ENCODE measurements around the gene STAT3. TPM values are rescaled to one million over a fixed set of nuclear protein-coding genes. Genes with fewer than 3 reads are reported as not detected.

STAT3 gene
- total and polyA plus RNA-seq, 2 donors (not counting 1 experiment from before 2014, with no cell fraction given) = 50.1 to 140 TPM

DNA sequence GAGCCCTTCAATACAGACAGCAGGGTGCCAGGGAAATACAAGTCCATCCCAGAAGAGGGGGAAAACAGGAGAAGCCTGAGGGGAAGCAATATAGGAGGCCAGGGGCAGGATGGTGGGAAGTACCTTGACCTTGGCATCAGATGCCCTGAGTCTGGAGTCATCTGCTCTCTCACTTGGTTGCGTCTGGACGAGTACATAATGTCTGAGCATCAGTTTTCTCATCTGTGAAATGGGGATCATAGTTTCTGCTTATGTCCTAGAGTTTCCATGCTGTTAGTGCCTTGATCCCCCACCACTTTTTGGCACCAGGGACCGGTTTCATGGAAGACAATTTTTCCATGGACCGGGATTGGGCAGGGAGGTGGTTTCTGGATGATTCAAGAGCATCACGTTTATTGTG, 97.7 kb downstream of the STAT3 start:
- ChIA-PET CTCF (interaction anchor here (1.0 to 2.8 kb wide), 5 partner anchors 19 to 116 kb away, joined by 3 to 16 read pairs (median 6); no protein-coding TSS in a partner anchor), POLR2A (interaction anchor here (2.0 kb wide), 1 partner anchor 98 kb away, joined by 8 read pairs; the partner anchor contains the start of gene STAT3)
- H3K4me2 ChIP-seq (replicated peaks; ENCODE audit: low read depth, low read length, poor library complexity, severe bottlenecking) = no peak overlapping the region
- H3K27ac Mint-ChIP-seq = peak overlapping the region; percentile 88
- H3K9ac ChIP-seq (ENCODE audit: low read length) = no peak overlapping the region
- peaks cover 0 to 27% of the 10 kb centered on the region in 2 experiments for H3K36me3 ChIP-seq (replicated peaks in 1 of 2; ENCODE audit: control extremely low read depth in 1 of 2, control insufficient read depth in 1 of 2, extremely low read depth in 1 of 2, insufficient read depth in 2 of 2, low read length in 1 of 2)
- H3K9me3 Mint-ChIP-seq (ENCODE audit: insufficient read depth) = no peaks in the 10 kb centered on the region
- peaks cover 40% of the 10 kb centered on the region for H3K4me1 Mint-ChIP-seq
- intact Hi-C loops (cut with micrococcal nuclease) = no loop called here
- DNase-seq (no peak), ATAC-seq (ENCODE audit: low read depth) (no peak)
- WGBS (ENCODE audit: insufficient coverage) = 93% methylated on average over 2 of the region's 5 CpGs
- H3K27me3 ChIP-seq (replicated peaks in 1 of 4; ENCODE audit: control extremely low read depth in 1 of 4, control insufficient read depth in 3 of 4, insufficient read depth in 4 of 4, low read length in 3 of 4) = no peaks in the 10 kb centered on the region
- no peak overlapping the region for H2AFZ ChIP-seq (ENCODE audit: insufficient read depth, low read depth, low read length, poor library complexity, severe bottlenecking)
- H3K9me3 ChIP-seq (ENCODE audit: control extremely low read depth in 1 of 3, control insufficient read depth in 2 of 3, insufficient read depth in 1 of 3, low read length in 2 of 3) = no peaks in the 10 kb centered on the region
- no peak overlapping the region for H3K4me3 ChIP-seq (ENCODE audit: control extremely low read depth in 1 of 5, extremely low read depth in 1 of 5, insufficient read depth in 1 of 5, low read depth in 2 of 5, low read length in 4 of 5)
- peaks cover 11% of the 10 kb centered on the region for H3K79me2 ChIP-seq (ENCODE audit: control insufficient read depth, insufficient read depth, low read length)
- peak overlapping the region; percentile 97 for H3K4me3 Mint-ChIP-seq
- H3K27me3 Mint-ChIP-seq = no peaks in the 10 kb centered on the region
- TF ChIP-seq, protein P1, sequence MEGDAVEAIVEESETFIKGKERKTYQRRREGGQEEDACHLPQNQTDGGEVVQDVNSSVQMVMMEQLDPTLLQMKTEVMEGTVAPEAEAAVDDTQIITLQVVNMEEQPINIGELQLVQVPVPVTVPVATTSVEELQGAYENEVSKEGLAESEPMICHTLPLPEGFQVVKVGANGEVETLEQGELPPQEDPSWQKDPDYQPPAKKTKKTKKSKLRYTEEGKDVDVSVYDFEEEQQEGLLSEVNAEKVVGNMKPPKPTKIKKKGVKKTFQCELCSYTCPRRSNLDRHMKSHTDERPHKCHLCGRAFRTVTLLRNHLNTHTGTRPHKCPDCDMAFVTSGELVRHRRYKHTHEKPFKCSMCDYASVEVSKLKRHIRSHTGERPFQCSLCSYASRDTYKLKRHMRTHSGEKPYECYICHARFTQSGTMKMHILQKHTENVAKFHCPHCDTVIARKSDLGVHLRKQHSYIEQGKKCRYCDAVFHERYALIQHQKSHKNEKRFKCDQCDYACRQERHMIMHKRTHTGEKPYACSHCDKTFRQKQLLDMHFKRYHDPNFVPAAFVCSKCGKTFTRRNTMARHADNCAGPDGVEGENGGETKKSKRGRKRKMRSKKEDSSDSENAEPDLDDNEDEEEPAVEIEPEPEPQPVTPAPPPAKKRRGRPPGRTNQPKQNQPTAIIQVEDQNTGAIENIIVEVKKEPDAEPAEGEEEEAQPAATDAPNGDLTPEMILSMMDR (IDR thresholded peaks at IDR 0.05) = no peak
- no peak for TF ChIP-seq EZH2 (IDR thresholded peaks at IDR 0.05; ENCODE audit: borderline replicate concordance, insufficient read depth, low read depth, low read length, poor library complexity, severe bottlenecking)
- peaks cover 24 to 36% of the 10 kb centered on the region in 2 donors for H3K4me1 ChIP-seq (ENCODE audit: control insufficient read depth in 2 of 2, insufficient read depth in 2 of 2, low read length in 2 of 2)
- peak overlapping the region in 1 of 2 donors; percentile 37 for H3K27ac ChIP-seq (ENCODE audit: low read length in 2 of 2)
- H4K20me1 ChIP-seq (ENCODE audit: control insufficient read depth, insufficient read depth, low read length, poor library complexity, severe bottlenecking) = no peaks in the 10 kb centered on the region

GRCh38 chr17:42289611-42290181, 98.5 kb downstream of the STAT3 start:
- Histone ChIP-seq H3K79me2 (ENCODE audit: control insufficient read depth, insufficient read depth, low read length) (peaks cover 11% of the 10 kb centered on the region), H3K9me3 (ENCODE audit: control extremely low read depth in 1 of 3, control insufficient read depth in 2 of 3, insufficient read depth in 1 of 3, low read length in 2 of 3) (no peaks in the 10 kb centered on the region), H3K27me3 (replicated peaks in 1 of 4; ENCODE audit: control extremely low read depth in 1 of 4, control insufficient read depth in 3 of 4, insufficient read depth in 4 of 4, low read length in 3 of 4) (no peaks in the 10 kb centered on the region), H3K36me3 (replicated peaks in 1 of 2; ENCODE audit: control extremely low read depth in 1 of 2, control insufficient read depth in 1 of 2, extremely low read depth in 1 of 2, insufficient read depth in 2 of 2, low read length in 1 of 2) (peaks cover 0 to 19% of the 10 kb centered on the region in 2 experiments), H3K4me3 (ENCODE audit: control extremely low read depth in 1 of 5, extremely low read depth in 1 of 5, insufficient read depth in 1 of 5, low read depth in 2 of 5, low read length in 4 of 5) (peak overlapping the region in 4 of 5 experiments; percentile 62 to 93 (median 73)), H3K9ac (ENCODE audit: low read length) (peak overlapping the region; percentile 91), H3K4me1 (ENCODE audit: control insufficient read depth in 2 of 2, insufficient read depth in 2 of 2, low read length in 2 of 2) (peaks cover 24 to 36% of the 10 kb centered on the region in 2 donors), H4K20me1 (ENCODE audit: control insufficient read depth, insufficient read depth, low read length, poor library complexity, severe bottlenecking) (no peaks in the 10 kb centered on the region), H2AFZ (ENCODE audit: insufficient read depth, low read depth, low read length, poor library complexity, severe bottlenecking) (peak overlapping the region; percentile 86), H3K27ac (ENCODE audit: low read length in 2 of 2) (peak overlapping the region; percentile 48 to 89), H3K4me2 (replicated peaks; ENCODE audit: low read depth, low read length, poor library complexity, severe bottlenecking) (peak overlapping the region; percentile 98)
- TF ChIP-seq, protein P1 (IDR thresholded peaks at IDR 0.05) = no peak
- TF ChIP-seq EZH2 (IDR thresholded peaks at IDR 0.05; ENCODE audit: borderline replicate concordance, insufficient read depth, low read depth, low read length, poor library complexity, severe bottlenecking) = no peak
- intact Hi-C loops (cut with micrococcal nuclease) = loop anchor here (2.0 kb wide), 3 partner anchors 25 to 107 kb away; no protein-coding TSS in a partner anchor
- Mint-ChIP-seq H3K27me3 (no peaks in the 10 kb centered on the region), H3K4me1 (peaks cover 41% of the 10 kb centered on the region), H3K27ac (peak overlapping the region; percentile 88), H3K4me3 (peak overlapping the region; percentile 97), H3K9me3 (ENCODE audit: insufficient read depth) (no peaks in the 10 kb centered on the region)
- 46% methylated on average over 3 of the region's 9 CpGs for WGBS (ENCODE audit: insufficient coverage)
- ChIA-PET POLR2A (interaction anchor here (0.6 to 2.7 kb wide), 8 partner anchors 10 to 273 kb away, joined by 3 to 11 read pairs (median 6); partner anchors contain the start of genes DNAJC7 and STAT3), CTCF (interaction anchor here (0.5 to 3.6 kb wide), 8 partner anchors 20 to 146 kb away, joined by 3 to 18 read pairs (median 4); no protein-coding TSS in a partner anchor)
- ATAC-seq (ENCODE audit: low read depth) (no peak), DNase-seq (no peak)

Measured in B cell (primary cell).